HepG2 (cell line): ENCODE measurements around the gene CHMP1B. TPM values are rescaled to one million over a fixed set of nuclear protein-coding genes. Genes with fewer than 3 reads are reported as not detected.

Experiments
- ATAC-seq: fragments of 200-7000 bp; cut with Tn5 transposase; 3 replicates; pipeline ENCODE4 v1.9.1; 2020; ENCODE audit warnings: mild to moderate bottlenecking, moderate library complexity
- BruUV-seq: library from RNA; stranded (reverse); fragments of 400-500 nt; replicated peaks from 2 replicates; lab custom pipeline; 2021; lab: Mats Ljungman, UMichigan
- CTCF ChIA-PET: fragments of 300-600 bp; formaldehyde crosslinking; extraction: SDS; loops from one replicate; lab custom pipeline; 2021; ENCODE audit warnings: low total read pairs, inconsistent platforms, low intra/inter-chr PET ratio; lab: Yijun Ruan, JAX
- POLR2A ChIA-PET: fragments of 350-600 bp; sonication (Branson Sonifier 250); formaldehyde crosslinking; loops from one replicate; lab custom pipeline; 2020; ENCODE audit warnings: antibody characterized with exemption, inconsistent platforms; lab: Yijun Ruan, JAX
- DNase-seq: peaks from one replicate; pipeline ENCODE4 v3.0.0-alpha.2; 2015; ENCODE audit warnings: low spot score
- FAIRE-seq: peaks from 3 replicates; lab custom pipeline; 2011; peaks lifted over from hg19 to GRCh38; lab: Jason Lieb, UNC
- H2AFZ ChIP-seq: one replicate; pipeline ENCODE4 v1.6.1; 2011; ENCODE audit warnings: low read length, inconsistent platforms
- H3K27ac ChIP-seq: fragments of 300-600 bp; 3 replicates; pipeline ENCODE4 v1.8.0; 2011; ENCODE audit warnings: mixed run types, mild to moderate bottlenecking, mixed read lengths, low read length, inconsistent platforms; ENCODE audit not compliant: insufficient read depth; ENCODE audit errors: extremely low read length
- H3K27me3 ChIP-seq, 2 experiments: fragments of 200-600 bp in 1 of 2; 2 replicates in 1 of 2; 3 replicates in 1 of 2; pipeline versions ENCODE4 v1.6.0 to v1.8.0; 2011; ENCODE audit warnings: low read length in 2 of 2, mild to moderate bottlenecking in 2 of 2, moderate library complexity in 2 of 2, inconsistent platforms in 1 of 2; ENCODE audit not compliant: insufficient read depth in 2 of 2, control insufficient read depth in 1 of 2
- H3K36me3 ChIP-seq, 2 experiments: fragments of 200-600 bp in 1 of 2; replicated peaks in 1 of 2; 2 replicates in 1 of 2; 3 replicates in 1 of 2; pipeline versions ENCODE4 v1.5.1 to v1.8.0; 2011; ENCODE audit warnings: low read length in 2 of 2, inconsistent platforms in 1 of 2; ENCODE audit not compliant: insufficient read depth in 2 of 2, control insufficient read depth in 1 of 2
- H3K4me1 ChIP-seq: 2 replicates; pipeline ENCODE4 v1.5.1; 2012; ENCODE audit warnings: low read length, inconsistent platforms; ENCODE audit not compliant: insufficient read depth
- H3K4me2 ChIP-seq: 2 replicates; pipeline ENCODE4 v1.6.0; 2011; ENCODE audit warnings: low read depth, low read length, inconsistent platforms
- H3K4me3 ChIP-seq, 3 experiments: fragments of 200-600 bp in 1 of 3; sonication (generic), shearing (Covaris generic) in 1 of 3; replicated peaks in 1 of 3; 2 replicates each; pipeline ENCODE4 v1.5.1; 2011 to 2016; ENCODE audit warnings: low read length in 3 of 3, inconsistent platforms in 2 of 3, low read depth in 2 of 3, mild to moderate bottlenecking in 2 of 3, control low read depth in 1 of 3, mixed read lengths in 1 of 3; ENCODE audit not compliant: insufficient read depth in 1 of 3
- H3K79me2 ChIP-seq: one replicate; pipeline ENCODE4 v1.6.1; 2011; ENCODE audit warnings: low read length, inconsistent platforms; ENCODE audit not compliant: insufficient read depth
- H3K9ac ChIP-seq: 2 replicates; pipeline ENCODE4 v1.6.0; 2011; ENCODE audit warnings: mild to moderate bottlenecking, low read depth, low read length, inconsistent platforms; ENCODE audit not compliant: insufficient read depth
- H3K9me3 ChIP-seq: 2 replicates; pipeline ENCODE4 v1.5.1; 2012; ENCODE audit warnings: mild to moderate bottlenecking, low read length
- H4K20me1 ChIP-seq: 2 replicates; pipeline ENCODE4 v1.6.0; 2011; ENCODE audit warnings: inconsistent platforms, mild to moderate bottlenecking, low read length, moderate library complexity; ENCODE audit not compliant: insufficient read depth
- CREM ChIP-seq, 2 experiments: sonication (generic) in 1 of 2; formaldehyde crosslinking in 1 of 2; IDR thresholded peaks; 2 replicates each; pipeline versions ENCODE4 v1.4.0 to v1.6.1; 2016 to 2020; ENCODE audit warnings: antibody characterized with exemption in 1 of 2, mild to moderate bottlenecking in 1 of 2, missing genetic modification reagents in 1 of 2
- DR1 ChIP-seq: sonication (generic); formaldehyde crosslinking; IDR thresholded peaks from 2 replicates; pipeline ENCODE4 v1.8.0; 2021; ENCODE audit warnings: mild to moderate bottlenecking, missing genetic modification reagents, inconsistent platforms
- ESRRA ChIP-seq: sonication (generic); formaldehyde crosslinking; IDR thresholded peaks from 2 replicates; pipeline ENCODE4 v1.5.1; 2020; ENCODE audit warnings: mild to moderate bottlenecking, low read depth, missing genetic modification reagents
- HNRNPLL ChIP-seq: fragments of 200-400 bp; formaldehyde crosslinking; IDR thresholded peaks from 2 replicates; pipeline ENCODE4 v1.6.1; 2017; ENCODE audit warnings: mild to moderate bottlenecking, low read depth, low read length; ENCODE audit not compliant: poor library complexity, severe bottlenecking
- POLR2AphosphoS5 ChIP-seq: IDR thresholded peaks from 2 replicates; pipeline ENCODE4 v1.6.1; 2012; ENCODE audit warnings: low read depth, low read length
- THYN1 ChIP-seq: sonication (generic); formaldehyde crosslinking; IDR thresholded peaks from 2 replicates; pipeline ENCODE4 v1.8.1; 2023; ENCODE audit warnings: low read depth, mild to moderate bottlenecking, moderate library complexity, missing genetic modification reagents, borderline replicate concordance
- WGBS: methylation state at CpG from one replicate; pipeline ENCODE4 v1.1.6; 2017; ENCODE audit warnings: low lambda C conversion rate; 5-methylcytosine and 5-hydroxymethylcytosine counted together
- in situ Hi-C: cut with HindIII; loops from 2 replicates; pipeline ENCODE4 v1.10.0; 2017; ENCODE audit warnings: low pct_unique_long_range_greater_than_20kb; ENCODE audit not compliant: extremely low pct_ligation_motif_present
- intact Hi-C: fragments of 100-400 bp; cut with micrococcal nuclease; formaldehyde crosslinking; loops from one replicate; pipeline ENCODE4 v1.10.0; 2022; ENCODE audit not compliant: unreplicated experiment
- polyA plus RNA-seq, 8 experiments: library from polyadenylated mRNA; depleted of rRNA in 3 of 8; stranded (reverse) in 7 of 8; unstranded in 1 of 8; fragments of >200 nt; fragmentation: Illumina TruSeq in 4 of 8; extraction: Trizol in 4 of 8; gene quantifications; 2 replicates each; pipeline versions ENCODE4 v1.2.1 to v1.2.3, GENCODE V29; 2011 to 2016; ENCODE audit warnings: low read depth in 4 of 8, missing spikeins in 1 of 8, mixed read lengths in 1 of 8; ENCODE audit not compliant: insufficient read depth in 1 of 8
- total RNA-seq, 5 experiments: library from RNA; depleted of rRNA; stranded (reverse); fragments of >200 nt; fragmentation: Illumina TruSeq; extraction: Trizol; gene quantifications; 2 replicates each; pipeline ENCODE4 v1.2.3, GENCODE V29; 2016; ENCODE audit warnings: low read depth in 1 of 5
- TF ChIP-seq, protein P1 (sequence below): sonication (generic); formaldehyde crosslinking; IDR thresholded peaks from 2 replicates; pipeline ENCODE4 v1.9.0; 2021; ENCODE audit warnings: missing genetic modification reagents, borderline replicate concordance
- TF ChIP-seq, protein P2 (sequence below): sonication (generic); formaldehyde crosslinking; IDR thresholded peaks from 2 replicates; pipeline ENCODE4 v1.5.1; 2020; ENCODE audit warnings: mild to moderate bottlenecking, missing genetic modification reagents, moderate library complexity

The CHMP1B gene
- total and polyA plus RNA-seq, 2 of the 13 experiments (the other 11 are each of a cell fraction or from before 2014, with no cell fraction given), result 18.8 to 20.2 TPM

DNA sequence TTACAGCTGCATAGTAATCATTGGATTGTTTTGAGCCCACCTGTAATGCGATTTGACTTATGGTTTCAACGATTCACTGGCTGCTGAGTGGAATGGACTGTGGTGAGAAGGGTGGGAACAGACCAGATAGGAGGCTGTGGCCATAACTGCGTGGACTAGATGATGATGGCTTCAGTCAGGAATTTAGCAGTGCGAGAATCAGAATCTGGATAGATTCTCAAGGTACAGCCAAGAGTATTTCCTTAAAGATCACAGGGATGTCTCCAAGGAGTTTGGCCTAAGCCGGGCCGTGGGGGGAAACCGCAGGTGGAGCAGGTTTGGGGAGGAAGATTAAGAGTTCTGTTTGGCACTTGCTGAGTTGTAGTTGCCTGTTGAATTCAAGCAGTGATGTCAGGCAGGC lies 44.0 kb upstream of the CHMP1B start:
- Histone ChIP-seq H3K36me3 (no peaks in the 10 kb centered on the region), H3K4me1 (no peaks in the 10 kb centered on the region; the same call in 1 of the 2 replicates), H3K9ac (no peak overlapping the region), H3K27me3 (peaks cover 0 to 3% of the 10 kb centered on the region in 2 experiments; a peak in 2 of 5 replicates), H3K27ac (no peak overlapping the region), H3K4me2 (no peak overlapping the region), H4K20me1 (no peaks in the 10 kb centered on the region), H3K4me3 (no peak overlapping the region), H3K79me2 (no peaks in the 10 kb centered on the region), H3K9me3 (no peaks in the 10 kb centered on the region), H2AFZ (no peak overlapping the region)
- 58% methylated on average over 7 of the region's 7 CpGs for WGBS
- intact Hi-C loops, result no loop called here
- BruUV-seq, result no TSS peak
- in situ Hi-C loops, result no loop called here
- ChIA-PET POLR2A (no interaction called here), CTCF (no interaction called here)
- FAIRE-seq (no peak), ATAC-seq (no peak), DNase-seq (no peak)
- TF ChIP-seq ESRRA (CRISPR knock-in tag), result no peak
- TF ChIP-seq DR1 (CRISPR knock-in tag), result no peak

DNA sequence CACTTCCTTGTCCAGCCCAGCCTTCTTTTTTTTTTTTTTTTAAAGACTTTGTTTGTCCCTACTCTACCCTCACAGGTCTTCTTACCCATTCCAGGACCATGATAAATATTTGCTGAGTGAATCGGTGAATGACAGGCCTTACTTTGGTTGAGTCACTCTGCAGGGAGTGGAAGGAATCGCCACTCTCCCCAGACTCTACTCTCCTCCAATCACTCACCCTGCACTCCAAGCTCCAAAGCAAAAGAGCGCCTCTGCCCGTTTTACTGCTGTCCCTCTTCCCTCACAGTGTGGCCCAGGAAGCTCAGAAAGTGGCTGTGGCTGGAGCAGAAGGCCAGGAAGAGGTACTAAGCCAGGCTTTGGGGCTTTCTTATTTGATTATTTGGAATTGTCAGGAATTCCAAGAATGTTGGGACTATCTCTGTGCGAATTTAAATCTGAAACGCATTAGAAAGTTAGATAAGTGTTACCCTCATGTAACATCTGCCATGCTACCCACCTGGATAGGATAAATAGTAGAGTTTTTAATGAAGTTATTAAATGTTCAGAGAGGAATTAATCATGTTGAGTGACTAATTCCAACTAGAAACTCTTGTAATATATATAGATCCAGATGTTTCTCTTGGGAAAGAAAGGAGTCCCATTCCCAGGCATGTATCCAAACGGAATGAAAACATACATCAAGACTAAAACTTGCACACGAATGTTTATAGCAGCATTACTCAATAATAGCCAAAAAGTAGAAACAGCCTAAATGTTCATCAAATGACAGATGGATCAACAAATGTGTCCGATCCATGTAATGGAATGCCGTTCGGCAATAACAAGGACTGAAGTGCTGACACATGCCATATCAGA lies 43.0 kb upstream of the CHMP1B start:
- ChIA-PET POLR2A (no interaction called here), CTCF (no interaction called here)
- Histone ChIP-seq H3K27ac (no peak overlapping the region), H3K9me3 (no peaks in the 10 kb centered on the region), H3K4me2 (no peak overlapping the region), H3K4me1 (no peaks in the 10 kb centered on the region; the same call in 1 of the 2 replicates), H3K4me3 (no peak overlapping the region), H3K9ac (no peak overlapping the region), H3K79me2 (no peaks in the 10 kb centered on the region), H4K20me1 (no peaks in the 10 kb centered on the region), H3K27me3 (no peaks in the 10 kb centered on the region; a peak in 2 of 5 replicates), H2AFZ (no peak overlapping the region), H3K36me3 (no peaks in the 10 kb centered on the region)
- intact Hi-C loops, result no loop called here
- no TSS peak for BruUV-seq
- 40% methylated on average over 11 of the region's 11 CpGs for WGBS
- in situ Hi-C loops, result no loop called here
- ATAC-seq (no peak; the same call in 2 of the 3 replicates), DNase-seq (peak; percentile 52), FAIRE-seq (no peak)
- TF ChIP-seq, protein P1, sequence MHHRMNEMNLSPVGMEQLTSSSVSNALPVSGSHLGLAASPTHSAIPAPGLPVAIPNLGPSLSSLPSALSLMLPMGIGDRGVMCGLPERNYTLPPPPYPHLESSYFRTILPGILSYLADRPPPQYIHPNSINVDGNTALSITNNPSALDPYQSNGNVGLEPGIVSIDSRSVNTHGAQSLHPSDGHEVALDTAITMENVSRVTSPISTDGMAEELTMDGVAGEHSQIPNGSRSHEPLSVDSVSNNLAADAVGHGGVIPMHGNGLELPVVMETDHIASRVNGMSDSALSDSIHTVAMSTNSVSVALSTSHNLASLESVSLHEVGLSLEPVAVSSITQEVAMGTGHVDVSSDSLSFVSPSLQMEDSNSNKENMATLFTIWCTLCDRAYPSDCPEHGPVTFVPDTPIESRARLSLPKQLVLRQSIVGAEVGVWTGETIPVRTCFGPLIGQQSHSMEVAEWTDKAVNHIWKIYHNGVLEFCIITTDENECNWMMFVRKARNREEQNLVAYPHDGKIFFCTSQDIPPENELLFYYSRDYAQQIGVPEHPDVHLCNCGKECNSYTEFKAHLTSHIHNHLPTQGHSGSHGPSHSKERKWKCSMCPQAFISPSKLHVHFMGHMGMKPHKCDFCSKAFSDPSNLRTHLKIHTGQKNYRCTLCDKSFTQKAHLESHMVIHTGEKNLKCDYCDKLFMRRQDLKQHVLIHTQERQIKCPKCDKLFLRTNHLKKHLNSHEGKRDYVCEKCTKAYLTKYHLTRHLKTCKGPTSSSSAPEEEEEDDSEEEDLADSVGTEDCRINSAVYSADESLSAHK (CRISPR knock-in tag), result no peak
- TF ChIP-seq THYN1 (CRISPR knock-in tag), result no peak
- TF ChIP-seq POLR2AphosphoS5, result no peak
- TF ChIP-seq CREM (IDR thresholded peaks at IDR 0.05), result no peak
- TF ChIP-seq CREM (CRISPR knock-in tag; IDR thresholded peaks at IDR 0.05), result no peak
- TF ChIP-seq, protein P2, sequence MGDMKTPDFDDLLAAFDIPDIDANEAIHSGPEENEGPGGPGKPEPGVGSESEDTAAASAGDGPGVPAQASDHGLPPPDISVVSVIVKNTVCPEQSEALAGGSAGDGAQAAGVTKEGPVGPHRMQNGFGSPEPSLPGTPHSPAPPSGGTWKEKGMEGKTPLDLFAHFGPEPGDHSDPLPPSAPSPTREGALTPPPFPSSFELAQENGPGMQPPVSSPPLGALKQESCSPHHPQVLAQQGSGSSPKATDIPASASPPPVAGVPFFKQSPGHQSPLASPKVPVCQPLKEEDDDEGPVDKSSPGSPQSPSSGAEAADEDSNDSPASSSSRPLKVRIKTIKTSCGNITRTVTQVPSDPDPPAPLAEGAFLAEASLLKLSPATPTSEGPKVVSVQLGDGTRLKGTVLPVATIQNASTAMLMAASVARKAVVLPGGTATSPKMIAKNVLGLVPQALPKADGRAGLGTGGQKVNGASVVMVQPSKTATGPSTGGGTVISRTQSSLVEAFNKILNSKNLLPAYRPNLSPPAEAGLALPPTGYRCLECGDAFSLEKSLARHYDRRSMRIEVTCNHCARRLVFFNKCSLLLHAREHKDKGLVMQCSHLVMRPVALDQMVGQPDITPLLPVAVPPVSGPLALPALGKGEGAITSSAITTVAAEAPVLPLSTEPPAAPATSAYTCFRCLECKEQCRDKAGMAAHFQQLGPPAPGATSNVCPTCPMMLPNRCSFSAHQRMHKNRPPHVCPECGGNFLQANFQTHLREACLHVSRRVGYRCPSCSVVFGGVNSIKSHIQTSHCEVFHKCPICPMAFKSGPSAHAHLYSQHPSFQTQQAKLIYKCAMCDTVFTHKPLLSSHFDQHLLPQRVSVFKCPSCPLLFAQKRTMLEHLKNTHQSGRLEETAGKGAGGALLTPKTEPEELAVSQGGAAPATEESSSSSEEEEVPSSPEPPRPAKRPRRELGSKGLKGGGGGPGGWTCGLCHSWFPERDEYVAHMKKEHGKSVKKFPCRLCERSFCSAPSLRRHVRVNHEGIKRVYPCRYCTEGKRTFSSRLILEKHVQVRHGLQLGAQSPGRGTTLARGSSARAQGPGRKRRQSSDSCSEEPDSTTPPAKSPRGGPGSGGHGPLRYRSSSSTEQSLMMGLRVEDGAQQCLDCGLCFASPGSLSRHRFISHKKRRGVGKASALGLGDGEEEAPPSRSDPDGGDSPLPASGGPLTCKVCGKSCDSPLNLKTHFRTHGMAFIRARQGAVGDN (CRISPR knock-in tag), result no peak
- no peak for TF ChIP-seq HNRNPLL
